Measurements from ENCODE around the gene RAB11FIP4. TPM values are rescaled to one million over a fixed set of nuclear protein-coding genes. Genes with fewer than 3 reads are reported as not detected.

The RAB11FIP4 gene
- total and polyA plus RNA-seq, 2 donors (not counting 1 experiment from before 2014, with no cell fraction given): 17.0 to 70.5 TPM

- H3K4me1 ChIP-seq (ENCODE audit: control insufficient read depth in 2 of 2, insufficient read depth in 2 of 2, low read length in 2 of 2): no peaks in the 10 kb centered on the region
- no peak overlapping the region for H3K4me3 ChIP-seq (ENCODE audit: control extremely low read depth in 1 of 5, extremely low read depth in 1 of 5, insufficient read depth in 1 of 5, low read depth in 2 of 5, low read length in 4 of 5)
- H4K20me1 ChIP-seq (ENCODE audit: control insufficient read depth, insufficient read depth, low read length, poor library complexity, severe bottlenecking): no peaks in the 10 kb centered on the region
- H2AFZ ChIP-seq (ENCODE audit: insufficient read depth, low read depth, low read length, poor library complexity, severe bottlenecking): no peak overlapping the region
- no peaks in the 10 kb centered on the region for H3K36me3 ChIP-seq (replicated peaks in 1 of 2; ENCODE audit: control extremely low read depth in 1 of 2, control insufficient read depth in 1 of 2, extremely low read depth in 1 of 2, insufficient read depth in 2 of 2, low read length in 1 of 2)
- H3K27ac ChIP-seq (ENCODE audit: low read length in 2 of 2): no peak overlapping the region
- ATAC-seq (ENCODE audit: low read depth) (no peak), DNase-seq (no peak)
- no peaks in the 10 kb centered on the region for H3K79me2 ChIP-seq (ENCODE audit: control insufficient read depth, insufficient read depth, low read length)
- no peak overlapping the region for H3K4me2 ChIP-seq (replicated peaks; ENCODE audit: low read depth, low read length, poor library complexity, severe bottlenecking)
- H3K4me1 Mint-ChIP-seq: no peaks in the 10 kb centered on the region
- no peak for TF ChIP-seq EZH2 (IDR thresholded peaks at IDR 0.05; ENCODE audit: borderline replicate concordance, insufficient read depth, low read depth, low read length, poor library complexity, severe bottlenecking)
- H3K9me3 ChIP-seq (ENCODE audit: control extremely low read depth in 1 of 3, control insufficient read depth in 2 of 3, insufficient read depth in 1 of 3, low read length in 2 of 3): peaks cover 0 to 12% (median 4%) of the 10 kb centered on the region in 3 donors
- ChIA-PET POLR2A (no interaction called here), CTCF (interaction anchor here (1.9 to 2.9 kb wide), 2 partner anchors 9 to 12 kb away, joined by 6 to 8 read pairs; no protein-coding TSS in a partner anchor)
- no peak overlapping the region for H3K9ac ChIP-seq (ENCODE audit: low read length)
- peaks cover 2% of the 10 kb centered on the region for H3K9me3 Mint-ChIP-seq (ENCODE audit: insufficient read depth)
- no peak overlapping the region for H3K4me3 Mint-ChIP-seq
- 65% methylated on average over 2 of the region's 4 CpGs for WGBS (ENCODE audit: insufficient coverage)
- intact Hi-C loops (cut with micrococcal nuclease): no loop called here
- no peak overlapping the region for H3K27ac Mint-ChIP-seq
- peaks cover 0 to 16% (median 0%) of the 10 kb centered on the region in 4 experiments for H3K27me3 ChIP-seq (replicated peaks in 1 of 4; ENCODE audit: control extremely low read depth in 1 of 4, control insufficient read depth in 3 of 4, insufficient read depth in 4 of 4, low read length in 3 of 4)
- H3K27me3 Mint-ChIP-seq: peaks cover 35% of the 10 kb centered on the region
These were observed 36.2 kb downstream of the RAB11FIP4 start for GRCh38 chr17:31427684-31428083.

DNA sequence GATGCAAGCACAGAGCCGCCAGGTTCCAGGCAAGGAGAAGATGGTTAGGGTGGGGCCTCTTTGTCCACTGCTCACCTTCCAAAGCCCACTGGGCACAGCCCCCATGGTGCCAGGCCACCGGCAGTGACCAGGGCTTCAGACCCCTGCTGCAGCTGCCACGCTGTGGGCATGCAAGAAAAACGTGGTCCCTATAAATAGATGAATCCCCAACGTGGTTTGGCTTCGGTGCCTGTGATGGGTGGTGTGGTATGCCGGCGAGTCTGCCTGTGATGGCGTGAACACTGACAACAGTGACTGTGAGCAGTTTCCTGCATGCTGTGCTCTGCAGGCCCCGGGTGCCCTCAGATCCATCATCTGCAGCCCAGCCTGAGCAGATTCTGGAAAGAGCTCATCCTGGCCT is 36.6 kb downstream of the RAB11FIP4 start:
- Histone ChIP-seq H3K4me2 (replicated peaks; ENCODE audit: low read depth, low read length, poor library complexity, severe bottlenecking) (no peak overlapping the region), H3K27ac (ENCODE audit: low read length in 2 of 2) (no peak overlapping the region), H3K4me1 (ENCODE audit: control insufficient read depth in 2 of 2, insufficient read depth in 2 of 2, low read length in 2 of 2) (peaks cover 0 to 1% of the 10 kb centered on the region in 2 donors), H3K9me3 (ENCODE audit: control extremely low read depth in 1 of 3, control insufficient read depth in 2 of 3, insufficient read depth in 1 of 3, low read length in 2 of 3) (peaks cover 0 to 8% (median 2%) of the 10 kb centered on the region in 3 donors), H2AFZ (ENCODE audit: insufficient read depth, low read depth, low read length, poor library complexity, severe bottlenecking) (no peak overlapping the region), H3K4me3 (ENCODE audit: control extremely low read depth in 1 of 5, extremely low read depth in 1 of 5, insufficient read depth in 1 of 5, low read depth in 2 of 5, low read length in 4 of 5) (no peak overlapping the region), H3K36me3 (replicated peaks in 1 of 2; ENCODE audit: control extremely low read depth in 1 of 2, control insufficient read depth in 1 of 2, extremely low read depth in 1 of 2, insufficient read depth in 2 of 2, low read length in 1 of 2) (no peaks in the 10 kb centered on the region), H4K20me1 (ENCODE audit: control insufficient read depth, insufficient read depth, low read length, poor library complexity, severe bottlenecking) (no peaks in the 10 kb centered on the region), H3K27me3 (replicated peaks in 1 of 4; ENCODE audit: control extremely low read depth in 1 of 4, control insufficient read depth in 3 of 4, insufficient read depth in 4 of 4, low read length in 3 of 4) (peaks cover 0 to 18% (median 0%) of the 10 kb centered on the region in 4 experiments), H3K79me2 (ENCODE audit: control insufficient read depth, insufficient read depth, low read length) (no peaks in the 10 kb centered on the region), H3K9ac (ENCODE audit: low read length) (no peak overlapping the region)
- ChIA-PET CTCF (interaction anchor here (1.9 to 2.9 kb wide), 2 partner anchors 9 to 11 kb away, joined by 6 to 8 read pairs; no protein-coding TSS in a partner anchor), POLR2A (no interaction called here)
- TF ChIP-seq CTCF (IDR thresholded peaks at IDR 0.05): no peak
- TF ChIP-seq EZH2 (IDR thresholded peaks at IDR 0.05; ENCODE audit: borderline replicate concordance, insufficient read depth, low read depth, low read length, poor library complexity, severe bottlenecking): no peak
- intact Hi-C loops (cut with micrococcal nuclease): no loop called here
- WGBS (ENCODE audit: insufficient coverage): 48% methylated on average over 10 of the region's 10 CpGs
- no peak overlapping the region for H3K4me3 Mint-ChIP-seq
- DNase-seq (no peak), ATAC-seq (ENCODE audit: low read depth) (no peak)
- peaks cover 35% of the 10 kb centered on the region for H3K27me3 Mint-ChIP-seq
- peaks cover 1% of the 10 kb centered on the region for H3K4me1 Mint-ChIP-seq
- no peak overlapping the region for H3K27ac Mint-ChIP-seq
- H3K9me3 Mint-ChIP-seq (ENCODE audit: insufficient read depth): peaks cover 2% of the 10 kb centered on the region
